Measurements from ENCODE around the gene CUTC. TPM values are rescaled to one million over a fixed set of nuclear protein-coding genes. Genes with fewer than 3 reads are reported as not detected.

Gene CUTC
- total and polyA plus RNA-seq, 2 experiments from 2014 or later, result 21.6 to 29.4 TPM

- H3K4me1 ChIP-seq (ENCODE audit: insufficient read depth), result no peaks in the 10 kb centered on the region
- no peaks in the 10 kb centered on the region for H3K9me3 ChIP-seq (ENCODE audit: low read depth)
- H3K4me3 ChIP-seq, result no peak overlapping the region
- no peaks in the 10 kb centered on the region for H3K27me3 ChIP-seq
- DNase-seq (ENCODE audit: low spot score), result no peak
- no peak overlapping the region for H3K4me2 ChIP-seq
- no peaks in the 10 kb centered on the region for H3K36me3 ChIP-seq (replicated peaks; ENCODE audit: insufficient read depth, low read depth)
- WGBS (ENCODE audit: low lambda C conversion rate, missing lambda C conversion rate), result 100% methylated on average over 1 of the region's 1 CpG
- H2AFZ ChIP-seq, result no peak overlapping the region
- no peaks in the 10 kb centered on the region for H4K20me1 ChIP-seq (ENCODE audit: insufficient read depth, poor library complexity, severe bottlenecking)
- TF ChIP-seq EZH2phosphoT487 (IDR thresholded peaks at IDR 0.05; ENCODE audit: low read depth, severe bottlenecking, unreplicated experiment) (no peak), EZH2 (IDR thresholded peaks at IDR 0.05; ENCODE audit: borderline replicate concordance) (no peak)
- TF ChIP-seq, protein P1, sequence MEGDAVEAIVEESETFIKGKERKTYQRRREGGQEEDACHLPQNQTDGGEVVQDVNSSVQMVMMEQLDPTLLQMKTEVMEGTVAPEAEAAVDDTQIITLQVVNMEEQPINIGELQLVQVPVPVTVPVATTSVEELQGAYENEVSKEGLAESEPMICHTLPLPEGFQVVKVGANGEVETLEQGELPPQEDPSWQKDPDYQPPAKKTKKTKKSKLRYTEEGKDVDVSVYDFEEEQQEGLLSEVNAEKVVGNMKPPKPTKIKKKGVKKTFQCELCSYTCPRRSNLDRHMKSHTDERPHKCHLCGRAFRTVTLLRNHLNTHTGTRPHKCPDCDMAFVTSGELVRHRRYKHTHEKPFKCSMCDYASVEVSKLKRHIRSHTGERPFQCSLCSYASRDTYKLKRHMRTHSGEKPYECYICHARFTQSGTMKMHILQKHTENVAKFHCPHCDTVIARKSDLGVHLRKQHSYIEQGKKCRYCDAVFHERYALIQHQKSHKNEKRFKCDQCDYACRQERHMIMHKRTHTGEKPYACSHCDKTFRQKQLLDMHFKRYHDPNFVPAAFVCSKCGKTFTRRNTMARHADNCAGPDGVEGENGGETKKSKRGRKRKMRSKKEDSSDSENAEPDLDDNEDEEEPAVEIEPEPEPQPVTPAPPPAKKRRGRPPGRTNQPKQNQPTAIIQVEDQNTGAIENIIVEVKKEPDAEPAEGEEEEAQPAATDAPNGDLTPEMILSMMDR (IDR thresholded peaks at IDR 0.05; ENCODE audit: poor library complexity), result no peak
- H3K9me2 ChIP-seq (replicated peaks; ENCODE audit: insufficient read depth), result no peaks in the 10 kb centered on the region
- no peak overlapping the region for H3K27ac ChIP-seq
- H3K79me2 ChIP-seq, result peaks cover 2% of the 10 kb centered on the region
Observed at GRCh38 chr10:99756159-99756558, 24.1 kb downstream of the CUTC start.

DNA sequence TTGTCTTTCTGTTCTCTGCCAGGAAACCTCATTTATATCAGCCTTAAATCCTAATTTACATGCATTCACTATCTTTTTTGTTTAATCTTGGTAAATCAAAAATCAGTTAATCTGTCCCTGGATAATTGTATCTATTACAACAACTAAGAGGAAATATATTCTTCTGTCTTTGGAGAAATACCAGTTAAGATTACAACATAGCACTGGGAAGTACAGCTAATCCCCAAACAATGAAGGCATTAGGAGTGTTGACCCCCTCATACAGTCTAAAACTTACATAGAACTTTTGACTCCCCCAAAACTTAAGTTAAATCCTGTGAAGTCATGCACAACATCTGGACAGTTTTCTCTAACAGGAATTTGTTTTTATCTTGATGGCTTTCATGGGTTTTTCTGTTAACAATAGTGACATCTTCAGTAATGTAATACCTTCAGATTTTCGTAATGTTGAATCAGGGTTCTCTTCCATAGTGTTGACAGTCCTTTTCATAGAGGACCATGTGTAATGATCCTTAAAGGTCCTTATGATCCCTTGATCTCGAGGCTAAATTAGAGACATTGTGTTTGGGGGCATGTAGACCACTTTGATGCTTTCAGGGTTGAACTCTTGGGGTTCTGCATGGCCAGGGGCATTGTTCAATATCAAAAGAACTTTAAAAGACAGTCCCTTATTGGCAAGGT is 26.3 kb downstream of the CUTC start:
- no peak overlapping the region for H2AFZ ChIP-seq
- TF ChIP-seq, protein P1 (IDR thresholded peaks at IDR 0.05; ENCODE audit: poor library complexity), result no peak
- TF ChIP-seq EZH2 (IDR thresholded peaks at IDR 0.05; ENCODE audit: borderline replicate concordance), result no peak
- TF ChIP-seq EZH2phosphoT487 (IDR thresholded peaks at IDR 0.05; ENCODE audit: low read depth, severe bottlenecking, unreplicated experiment), result no peak
- H3K27ac ChIP-seq, result peak overlapping the region; percentile 17
- H3K27me3 ChIP-seq, result no peaks in the 10 kb centered on the region
- no peaks in the 10 kb centered on the region for H4K20me1 ChIP-seq (ENCODE audit: insufficient read depth, poor library complexity, severe bottlenecking)
- no peak overlapping the region for H3K4me2 ChIP-seq
- no peak for DNase-seq (ENCODE audit: low spot score)
- WGBS (ENCODE audit: low lambda C conversion rate, missing lambda C conversion rate), result 83% methylated on average over 2 of the region's 2 CpGs
- H3K4me3 ChIP-seq, result no peak overlapping the region
- H3K4me1 ChIP-seq (ENCODE audit: insufficient read depth), result no peaks in the 10 kb centered on the region
- no peaks in the 10 kb centered on the region for H3K36me3 ChIP-seq (replicated peaks; ENCODE audit: insufficient read depth, low read depth)
- H3K9me3 ChIP-seq (ENCODE audit: low read depth), result no peaks in the 10 kb centered on the region
- no peaks in the 10 kb centered on the region for H3K9me2 ChIP-seq (replicated peaks; ENCODE audit: insufficient read depth)
- peaks cover 2% of the 10 kb centered on the region for H3K79me2 ChIP-seq

DNA sequence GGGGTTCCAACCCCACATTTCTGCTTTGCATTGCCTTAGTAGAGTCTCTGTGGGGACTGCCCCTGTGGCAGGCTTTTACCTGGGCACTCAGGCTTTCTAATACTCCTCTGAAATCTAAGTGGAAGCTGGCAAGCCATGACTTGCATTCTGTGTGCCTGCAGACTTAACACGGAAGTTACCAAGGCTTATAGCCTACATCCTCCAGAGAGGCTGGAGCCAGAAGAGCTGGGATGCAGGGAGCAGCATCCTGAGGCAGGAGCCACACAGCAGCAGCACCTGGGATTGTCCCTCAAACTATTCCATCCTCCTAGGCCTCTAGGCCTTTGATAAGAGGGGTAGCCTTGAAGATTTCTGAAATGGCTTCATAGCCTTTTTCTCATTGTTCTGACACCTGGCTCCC is 28.3 kb downstream of the CUTC start:
- no peak overlapping the region for H2AFZ ChIP-seq
- H3K4me1 ChIP-seq (ENCODE audit: insufficient read depth), result no peaks in the 10 kb centered on the region
- DNase-seq (ENCODE audit: low spot score), result no peak
- no peak overlapping the region for H3K27ac ChIP-seq
- H3K9me3 ChIP-seq (ENCODE audit: low read depth), result no peaks in the 10 kb centered on the region
- H3K4me3 ChIP-seq, result no peak overlapping the region
- H3K36me3 ChIP-seq (replicated peaks; ENCODE audit: insufficient read depth, low read depth), result no peaks in the 10 kb centered on the region
- no peaks in the 10 kb centered on the region for H4K20me1 ChIP-seq (ENCODE audit: insufficient read depth, poor library complexity, severe bottlenecking)
- no peaks in the 10 kb centered on the region for H3K9me2 ChIP-seq (replicated peaks; ENCODE audit: insufficient read depth)
- TF ChIP-seq, protein P1 (IDR thresholded peaks at IDR 0.05; ENCODE audit: poor library complexity), result no peak
- TF ChIP-seq EZH2phosphoT487 (IDR thresholded peaks at IDR 0.05; ENCODE audit: low read depth, severe bottlenecking, unreplicated experiment) (no peak), EZH2 (IDR thresholded peaks at IDR 0.05; ENCODE audit: borderline replicate concordance) (no peak)
- no peaks in the 10 kb centered on the region for H3K27me3 ChIP-seq
- H3K4me2 ChIP-seq, result no peak overlapping the region
- WGBS (ENCODE audit: low lambda C conversion rate, missing lambda C conversion rate), result 88% methylated on average over 1 of the region's 1 CpG
- H3K79me2 ChIP-seq, result peaks cover 2% of the 10 kb centered on the region
